Activated naive CD8-positive, alpha-beta T cell treated with anti-CD3 and anti-CD28 coated beads, Interleukin-2, amount 10 ng/mL, durations not matched to agents 7 days and 5 days (primary cell): ENCODE measurements around the gene CD46. TPM values are rescaled to one million over a fixed set of nuclear protein-coding genes. Genes with fewer than 3 reads are reported as not detected.

Experiments used
- ATAC-seq: fragments of 150-1000 bp; cut with Tn5 transposase; one replicate; pipeline ENCODE4 v1.10.0; 2021; ENCODE audit warnings: low read depth, moderate library complexity
- POLR2A ChIA-PET: fragments of 350-600 bp; sonication (Branson Sonifier 250); formaldehyde crosslinking; loops from one replicate; lab custom pipeline; 2021; ENCODE audit warnings: antibody characterized with exemption; lab: Charles Lee
- DNase-seq: peaks from one replicate; pipeline ENCODE4 v3.0.0; 2021
- H3K27ac Mint-ChIP-seq: one replicate; pipeline ENCODE4 v1.8.0; 2022; ENCODE audit warnings: mild to moderate bottlenecking, mixed read lengths
- H3K27me3 Mint-ChIP-seq: one replicate; pipeline ENCODE4 v1.8.0; 2022; ENCODE audit warnings: mild to moderate bottlenecking, moderate library complexity, mixed read lengths
- H3K36me3 Mint-ChIP-seq: one replicate; pipeline ENCODE4 v1.8.0; 2021; ENCODE audit warnings: mild to moderate bottlenecking, mixed read lengths
- H3K4me1 Mint-ChIP-seq: one replicate; pipeline ENCODE4 v1.8.0; 2021; ENCODE audit warnings: mixed read lengths
- H3K4me3 Mint-ChIP-seq: one replicate; pipeline ENCODE4 v1.8.0; 2022; ENCODE audit warnings: mild to moderate bottlenecking, moderate library complexity, mixed read lengths
- H3K9me3 Mint-ChIP-seq: one replicate; pipeline ENCODE4 v1.8.0; 2021; ENCODE audit warnings: mixed read lengths
- total RNA-seq, 2 experiments: library from RNA; stranded (reverse); gene quantifications; one replicate each; pipeline ENCODE4 v1.2.3, GENCODE V29; 2021

Gene CD46
- total RNA-seq, 2 experiments from 2014 or later: 146 to 151 TPM

DNA sequence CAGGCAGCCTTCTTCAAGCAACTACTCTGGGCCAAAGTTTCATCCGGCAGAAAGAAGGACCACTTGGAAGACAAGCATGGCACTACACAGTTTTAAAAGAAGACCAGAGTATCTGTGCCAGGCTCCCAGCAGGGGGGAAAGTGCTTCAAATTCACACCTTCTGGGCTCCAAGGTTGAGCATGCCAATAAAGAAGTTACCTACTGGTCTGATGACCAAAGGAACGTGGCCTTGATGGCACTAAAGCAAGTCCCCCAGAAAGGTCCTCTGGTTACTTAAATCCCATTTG lies 73.5 kb downstream of the CD46 start:
- Mint-ChIP-seq H3K36me3 (peaks cover 3% of the 10 kb centered on the region), H3K4me3 (peak overlapping the region; percentile 89), H3K9me3 (no peaks in the 10 kb centered on the region), H3K27ac (peak overlapping the region; percentile 99), H3K27me3 (no peaks in the 10 kb centered on the region), H3K4me1 (peaks cover 61% of the 10 kb centered on the region)
- DNase-seq (no peak), ATAC-seq (no peak)
- POLR2A ChIA-PET: interaction anchor here (0.9 to 12.7 kb wide), 7 partner anchors 11 to 59 kb away, joined by 3 to 153 read pairs (median 5); no protein-coding TSS in a partner anchor

DNA sequence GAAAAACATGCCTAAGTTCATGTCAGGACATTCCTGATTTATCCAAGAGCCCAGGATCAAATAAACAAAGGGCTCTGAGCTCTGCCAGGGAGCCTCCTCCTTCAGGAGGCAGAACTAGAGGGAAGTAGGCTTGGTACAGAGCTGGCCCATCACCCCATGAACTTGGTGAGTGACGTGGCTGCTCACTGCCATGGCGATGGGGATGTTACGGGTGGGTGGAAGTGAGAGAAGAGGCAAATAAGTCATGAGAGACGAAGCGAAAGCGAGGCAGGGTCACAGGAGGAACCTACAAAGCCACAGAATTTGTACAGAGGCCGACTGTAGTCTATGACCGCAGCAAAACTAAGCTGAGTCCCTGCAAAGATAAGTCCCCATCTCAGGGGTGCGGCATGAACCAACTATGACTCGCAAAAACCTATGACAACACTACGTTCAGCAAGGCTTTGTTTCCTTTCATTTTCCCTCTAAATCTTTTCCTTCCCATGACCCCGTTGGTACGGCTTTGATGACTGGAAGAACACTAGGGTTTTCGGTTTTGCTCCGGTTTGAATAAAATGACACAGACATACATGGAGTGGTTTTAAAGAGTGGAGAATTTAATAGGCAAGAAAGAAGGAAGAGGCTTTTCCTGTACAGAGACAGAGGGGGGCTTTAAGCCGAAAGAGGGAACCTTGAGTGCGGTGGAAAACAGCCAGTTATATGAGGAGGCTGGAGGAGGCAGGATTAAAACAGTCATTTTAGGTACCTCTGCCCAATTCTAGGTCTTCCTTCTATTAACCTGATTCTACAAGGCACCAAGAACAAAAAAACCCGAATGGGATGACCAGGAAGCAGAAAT lies 74.1 kb downstream of the CD46 start:
- POLR2A ChIA-PET: interaction anchor here (0.9 to 12.7 kb wide), 9 partner anchors 11 to 138 kb away, joined by 3 to 153 read pairs (median 5); no protein-coding TSS in a partner anchor
- peak; percentile 73 for DNase-seq
- peak; percentile 82 for ATAC-seq
- Mint-ChIP-seq H3K36me3 (peaks cover 3% of the 10 kb centered on the region), H3K4me3 (peak overlapping the region; percentile 89), H3K27me3 (no peaks in the 10 kb centered on the region), H3K27ac (peak overlapping the region; percentile 99), H3K9me3 (no peaks in the 10 kb centered on the region), H3K4me1 (peaks cover 58% of the 10 kb centered on the region)

DNA sequence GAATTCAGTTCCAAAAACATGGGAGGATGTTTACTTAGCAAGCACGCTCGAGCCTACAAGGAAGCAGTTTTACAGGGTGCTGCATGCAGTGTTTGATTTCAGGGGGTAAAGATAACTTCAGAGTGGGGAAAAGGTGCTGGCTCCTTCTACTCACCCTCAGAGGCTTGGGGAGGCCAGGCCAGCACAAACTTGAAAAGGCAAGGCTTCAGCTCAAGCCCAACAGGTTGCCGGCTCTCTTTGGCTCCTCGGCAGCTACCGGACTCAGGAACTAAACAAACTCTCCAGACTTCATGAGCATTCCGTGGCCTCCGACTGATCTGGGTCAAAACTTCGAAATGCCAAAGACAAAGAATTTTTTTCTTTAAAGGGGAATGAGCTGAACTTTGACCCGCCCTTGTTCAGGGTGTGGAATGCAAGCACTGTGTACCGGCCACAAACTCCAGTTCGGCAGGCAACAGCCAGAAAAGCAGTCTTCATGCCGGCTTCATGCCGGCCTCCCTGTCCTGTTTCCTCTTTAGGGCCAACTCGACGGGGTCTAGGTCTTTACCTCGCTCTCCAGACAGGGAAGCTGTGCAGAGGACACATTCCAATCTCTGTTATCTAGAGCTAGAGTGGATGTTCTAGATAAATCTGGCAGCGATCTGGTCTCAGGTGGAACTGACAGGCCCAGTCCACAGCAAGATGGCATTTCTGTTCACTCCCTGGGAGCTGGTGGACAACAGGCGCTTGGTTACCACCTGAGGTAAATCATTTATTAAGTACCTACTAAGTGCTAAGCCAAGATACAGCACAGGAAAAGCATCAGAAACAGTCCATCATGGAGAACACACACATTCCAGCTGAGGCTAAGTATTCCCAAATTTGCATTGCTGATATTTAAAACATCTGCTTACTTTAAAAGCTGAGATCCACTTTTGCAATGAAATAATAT lies 75.0 kb downstream of the CD46 start:
- Mint-ChIP-seq H3K36me3 (peaks cover 3% of the 10 kb centered on the region), H3K4me1 (peaks cover 66% of the 10 kb centered on the region), H3K9me3 (no peaks in the 10 kb centered on the region), H3K27me3 (no peaks in the 10 kb centered on the region), H3K4me3 (peak overlapping the region; percentile 89), H3K27ac (peak overlapping the region; percentile 99)
- POLR2A ChIA-PET: interaction anchor here (1.0 to 12.7 kb wide), 8 partner anchors 20 to 137 kb away, joined by 3 to 153 read pairs (median 5); no protein-coding TSS in a partner anchor
- DNase-seq (no peak), ATAC-seq (no peak)

DNA sequence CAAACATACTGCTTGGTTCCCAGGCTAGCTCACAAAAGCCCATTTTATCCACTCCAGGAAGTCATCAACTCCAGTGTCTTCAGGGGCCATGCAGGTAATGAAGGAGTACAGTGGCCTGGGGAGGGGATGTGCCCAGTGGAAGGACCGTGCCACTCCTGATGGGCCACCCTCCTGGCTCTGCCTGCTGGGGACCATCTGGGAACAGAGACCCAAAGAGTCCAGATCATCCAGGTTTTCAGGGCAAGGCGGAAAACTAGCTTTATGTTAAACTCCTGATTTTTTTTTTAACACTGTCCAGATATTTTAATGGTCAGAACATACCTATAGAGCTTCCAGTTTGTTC lies 75.6 kb downstream of the CD46 start:
- Mint-ChIP-seq H3K4me1 (peaks cover 69% of the 10 kb centered on the region), H3K27ac (no peak overlapping the region), H3K4me3 (no peak overlapping the region), H3K27me3 (no peaks in the 10 kb centered on the region), H3K9me3 (no peaks in the 10 kb centered on the region), H3K36me3 (peaks cover 3% of the 10 kb centered on the region)
- no peak for DNase-seq
- ATAC-seq: no peak
- POLR2A ChIA-PET: interaction anchor here (1.6 to 12.7 kb wide), 3 partner anchors 38 to 136 kb away, joined by 4 to 153 read pairs (median 6); no protein-coding TSS in a partner anchor

DNA sequence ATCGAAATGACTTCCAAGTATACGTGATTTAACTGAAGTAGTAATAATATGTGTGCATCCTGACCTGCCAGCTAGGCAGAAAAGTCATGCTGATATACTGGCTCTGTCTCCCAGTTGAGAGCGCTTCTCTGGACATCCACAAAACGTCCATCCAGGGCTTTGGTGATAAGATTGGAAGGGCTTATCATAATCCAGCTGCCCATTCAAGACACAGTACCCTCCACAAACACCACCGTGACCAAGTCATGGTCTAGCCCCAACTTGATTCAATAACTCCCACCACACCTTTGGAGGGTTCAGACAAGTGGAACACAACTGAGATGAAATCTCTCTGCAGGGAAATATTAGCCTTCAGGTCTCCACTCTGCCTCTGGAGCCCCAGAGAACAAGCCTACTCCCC lies 76.2 kb downstream of the CD46 start:
- H3K27ac Mint-ChIP-seq: peak overlapping the region; percentile 15
- POLR2A ChIA-PET: interaction anchor here (1.6 to 12.7 kb wide), 2 partner anchors 37 to 57 kb away, joined by 4 to 153 read pairs; no protein-coding TSS in a partner anchor
- no peaks in the 10 kb centered on the region for H3K27me3 Mint-ChIP-seq
- no peak overlapping the region for H3K4me3 Mint-ChIP-seq
- H3K9me3 Mint-ChIP-seq: no peaks in the 10 kb centered on the region
- peaks cover 69% of the 10 kb centered on the region for H3K4me1 Mint-ChIP-seq
- DNase-seq (no peak), ATAC-seq (no peak)
- peaks cover 3% of the 10 kb centered on the region for H3K36me3 Mint-ChIP-seq

DNA sequence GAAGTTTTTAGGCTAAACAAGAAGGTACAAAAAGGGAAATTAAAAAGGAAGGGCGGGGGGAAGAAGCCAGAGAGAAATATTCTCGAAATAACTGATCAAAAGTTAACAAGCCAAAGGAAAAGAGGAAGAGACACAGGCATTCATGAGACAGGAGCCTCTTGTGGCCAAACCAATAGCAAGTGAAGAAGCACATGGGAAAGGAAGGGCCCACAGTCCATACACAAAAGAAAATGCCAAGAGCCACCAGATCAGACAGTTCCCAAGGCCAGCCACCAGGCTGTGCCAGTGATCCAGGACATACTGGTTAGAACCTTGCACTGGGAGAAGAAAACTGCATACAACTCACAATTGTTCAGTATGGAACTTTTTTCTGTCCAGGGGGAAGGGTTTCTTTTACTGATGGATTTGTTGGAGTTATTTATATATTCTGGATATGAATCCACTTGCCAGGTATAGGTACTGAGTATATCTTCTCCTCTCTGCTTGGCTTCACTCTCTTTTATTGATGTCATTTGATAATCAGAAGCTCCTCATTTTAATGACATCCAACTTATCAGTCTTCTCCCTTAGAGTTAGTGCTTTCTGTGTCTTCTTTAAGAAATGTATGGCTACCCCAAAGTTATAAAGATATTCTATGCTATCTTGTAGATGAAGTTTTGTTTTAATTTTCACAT lies 76.8 kb downstream of the CD46 start:
- H3K4me1 Mint-ChIP-seq: peaks cover 69% of the 10 kb centered on the region
- POLR2A ChIA-PET: interaction anchor here (12.7 kb wide), 1 partner anchor 37 kb away, joined by 153 read pairs; no protein-coding TSS in a partner anchor
- no peaks in the 10 kb centered on the region for H3K9me3 Mint-ChIP-seq
- H3K27me3 Mint-ChIP-seq: no peaks in the 10 kb centered on the region
- ATAC-seq: no peak
- H3K36me3 Mint-ChIP-seq: peaks cover 3% of the 10 kb centered on the region
- no peak overlapping the region for H3K4me3 Mint-ChIP-seq
- DNase-seq: peak; percentile 58
- peak overlapping the region; percentile 15 for H3K27ac Mint-ChIP-seq

DNA sequence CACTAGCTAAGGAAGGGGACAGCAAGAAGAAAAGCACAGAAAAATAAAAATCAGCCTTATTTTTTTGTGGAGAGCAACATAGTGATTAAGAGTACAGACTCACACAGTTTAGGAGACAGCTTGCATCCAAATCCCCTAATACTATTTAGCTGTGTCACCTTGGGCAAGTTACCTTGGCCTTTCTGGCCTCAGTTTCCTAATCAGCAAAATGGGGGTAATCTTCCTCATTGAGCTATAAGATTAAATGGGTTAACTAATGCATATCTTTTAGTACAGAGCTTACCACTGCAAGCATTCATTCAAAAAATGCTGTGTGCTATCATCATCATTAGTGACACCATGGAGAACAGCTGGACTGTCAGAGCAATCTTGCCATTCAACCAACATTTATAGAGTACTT lies 77.7 kb downstream of the CD46 start:
- DNase-seq (no peak), ATAC-seq (no peak)
- POLR2A ChIA-PET: interaction anchor here (0.6 to 12.7 kb wide), 3 partner anchors 9 to 114 kb away, joined by 3 to 153 read pairs (median 5); no protein-coding TSS in a partner anchor
- Mint-ChIP-seq H3K9me3 (no peaks in the 10 kb centered on the region), H3K4me1 (peaks cover 64% of the 10 kb centered on the region), H3K36me3 (no peaks in the 10 kb centered on the region), H3K27ac (no peak overlapping the region), H3K4me3 (no peak overlapping the region), H3K27me3 (no peaks in the 10 kb centered on the region)

DNA sequence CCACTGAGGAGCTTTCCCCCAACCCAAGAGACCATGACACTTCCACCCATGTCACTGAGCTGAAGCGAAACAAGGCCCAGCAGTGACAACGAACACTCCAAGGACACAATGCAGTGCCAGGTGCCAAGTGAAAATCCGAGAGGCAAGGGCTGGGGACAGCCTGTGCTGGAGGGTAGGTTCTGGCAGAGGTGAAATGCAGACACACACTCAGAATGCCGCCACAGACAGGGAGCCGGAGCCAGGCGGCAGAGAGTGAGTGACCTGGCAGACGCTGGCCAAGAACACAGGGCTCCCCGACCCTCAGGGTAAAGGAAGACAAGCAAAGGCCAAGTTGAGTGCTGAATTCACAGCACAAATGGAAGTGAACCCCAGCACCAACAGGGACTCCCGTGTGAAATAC lies 78.9 kb downstream of the CD46 start:
- H3K27me3 Mint-ChIP-seq: no peaks in the 10 kb centered on the region
- H3K4me1 Mint-ChIP-seq: peaks cover 60% of the 10 kb centered on the region
- DNase-seq (no peak), ATAC-seq (no peak)
- no peaks in the 10 kb centered on the region for H3K36me3 Mint-ChIP-seq
- no peaks in the 10 kb centered on the region for H3K9me3 Mint-ChIP-seq
- H3K4me3 Mint-ChIP-seq: no peak overlapping the region
- peak overlapping the region; percentile 53 for H3K27ac Mint-ChIP-seq
- POLR2A ChIA-PET: interaction anchor here (2.0 to 12.7 kb wide), 2 partner anchors 8 to 35 kb away, joined by 5 to 153 read pairs; no protein-coding TSS in a partner anchor

DNA sequence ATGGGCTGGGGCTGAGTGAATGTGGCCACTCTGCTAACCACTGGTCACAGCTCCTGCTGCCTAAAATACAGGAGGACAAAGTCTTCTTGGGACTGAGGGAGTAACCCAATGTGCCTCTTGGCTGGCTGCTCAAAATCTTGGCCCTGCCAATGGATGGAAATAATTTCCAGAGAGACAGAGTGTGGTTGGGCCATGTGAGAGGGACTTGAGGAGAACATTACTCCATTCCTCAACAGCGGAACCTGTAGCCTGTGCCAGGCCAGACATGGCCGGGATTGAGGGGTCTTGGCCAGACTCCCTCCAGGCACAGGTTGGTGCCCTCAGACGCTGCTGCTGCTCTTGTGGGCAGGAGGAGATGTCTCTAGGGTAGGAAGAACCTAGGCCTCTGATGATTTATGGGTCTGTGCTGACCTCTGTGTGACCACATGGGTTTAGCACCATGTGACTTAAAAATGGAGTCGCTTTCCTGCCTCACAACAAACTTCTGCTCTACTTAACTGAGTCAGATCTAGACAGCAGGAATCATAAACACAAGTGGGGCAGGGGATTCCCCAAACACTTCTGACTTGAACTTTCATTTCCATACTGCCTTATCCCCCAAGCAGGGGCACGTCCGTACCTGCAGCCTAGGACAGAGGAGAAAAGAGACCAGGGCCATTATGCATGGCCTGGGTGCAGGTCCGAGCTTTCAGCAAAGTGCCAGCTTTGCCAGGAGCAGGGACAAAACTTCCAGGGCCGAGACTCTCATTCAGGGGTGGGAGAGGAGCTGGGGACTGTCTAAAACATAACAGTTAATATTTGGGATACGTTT lies 79.9 kb downstream of the CD46 start:
- POLR2A ChIA-PET: interaction anchor here (2.0 to 12.7 kb wide), 2 partner anchors 9 to 34 kb away, joined by 5 to 153 read pairs; no protein-coding TSS in a partner anchor
- Mint-ChIP-seq H3K36me3 (peaks cover 5% of the 10 kb centered on the region), H3K4me1 (peaks cover 56% of the 10 kb centered on the region), H3K27me3 (no peaks in the 10 kb centered on the region), H3K9me3 (no peaks in the 10 kb centered on the region), H3K27ac (peak overlapping the region; percentile 89), H3K4me3 (peak overlapping the region; percentile 74)
- no peak for DNase-seq
- ATAC-seq: peak; percentile 83

DNA sequence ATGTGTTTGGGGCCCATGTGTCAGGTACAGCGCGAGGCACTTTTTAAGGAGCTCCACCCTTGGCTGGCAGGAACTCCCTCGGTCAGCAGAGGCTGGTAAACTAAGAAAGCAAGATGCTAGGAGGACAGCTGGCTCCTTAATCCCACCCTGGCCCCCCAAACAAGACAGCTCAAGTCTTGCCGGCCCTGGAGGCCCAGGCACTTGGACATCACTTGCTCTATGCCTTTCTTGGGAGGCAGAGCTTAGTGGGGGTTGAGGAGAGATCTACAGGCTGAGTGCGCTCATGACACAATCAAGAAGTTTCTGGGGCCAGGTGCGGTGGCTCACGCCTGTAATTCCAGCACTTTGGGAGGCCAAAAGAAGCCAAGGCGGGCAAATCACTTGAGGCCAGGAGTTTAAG lies 80.9 kb downstream of the CD46 start:
- Mint-ChIP-seq H3K9me3 (no peaks in the 10 kb centered on the region), H3K4me1 (peaks cover 58% of the 10 kb centered on the region), H3K27ac (peak overlapping the region; percentile 89), H3K36me3 (peaks cover 10% of the 10 kb centered on the region), H3K4me3 (no peak overlapping the region), H3K27me3 (no peaks in the 10 kb centered on the region)
- POLR2A ChIA-PET: interaction anchor here (0.7 to 12.7 kb wide), 2 partner anchors 15 to 33 kb away, joined by 3 to 153 read pairs; no protein-coding TSS in a partner anchor
- no peak for DNase-seq
- ATAC-seq: no peak

DNA sequence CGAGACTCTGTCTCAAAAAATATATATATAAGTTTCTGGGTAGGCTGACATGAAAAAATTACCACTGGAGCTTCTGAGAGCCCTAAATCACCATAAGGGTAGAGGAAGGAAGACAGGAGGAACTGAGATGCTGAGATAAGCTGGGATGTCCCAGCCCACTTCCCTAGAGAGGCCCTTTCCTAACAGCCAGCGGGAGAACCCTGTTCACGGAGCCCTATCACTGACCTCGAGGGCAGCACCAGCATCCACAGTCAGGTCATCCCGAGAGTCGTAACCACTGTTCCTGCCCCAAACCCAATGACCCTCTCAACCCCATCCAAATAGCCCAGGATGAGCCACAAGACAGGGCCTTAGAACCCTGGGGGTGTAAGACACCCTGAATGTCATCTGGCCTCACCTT lies 81.5 kb downstream of the CD46 start:
- Mint-ChIP-seq H3K27me3 (no peaks in the 10 kb centered on the region), H3K4me3 (no peak overlapping the region), H3K27ac (no peak overlapping the region), H3K9me3 (no peaks in the 10 kb centered on the region), H3K4me1 (peaks cover 55% of the 10 kb centered on the region), H3K36me3 (peaks cover 14% of the 10 kb centered on the region)
- DNase-seq (no peak), ATAC-seq (no peak)
- POLR2A ChIA-PET: interaction anchor here (12.7 kb wide), 1 partner anchor 32 kb away, joined by 153 read pairs; no protein-coding TSS in a partner anchor
